Stimulated activated CD4-positive, alpha-beta T cell treated with anti-CD3 and anti-CD28 coated beads, Interleukin-2, amount 100 ng/mL, for 4 hours (primary cell): ENCODE measurements around the gene FNDC3B.
A peak's percentile ranks its signal among the peaks of the same experiment; 100 is the strongest.
"Not testable (repeated sequence)": the region's sequence is repeated elsewhere in the genome, so short reads cannot be mapped to it uniquely, and the experiment has no call there.

Experiments
- DNase-seq: peaks from one replicate; pipeline ENCODE4 v3.0.0-alpha.2; 2020; ENCODE audit warnings: low read depth

FNDC3B gene

GRCh38 chr3:172031996-172032395 lies 7.4 kb upstream of the FNDC3B start:
- DNase-seq = no peak

GRCh38 chr3:172033396-172033795 lies 6.0 kb upstream of the FNDC3B start:
- no peak for DNase-seq

GRCh38 chr3:172034786-172035685 lies 4.3 kb upstream of the FNDC3B start:
- DNase-seq = no peak

GRCh38 chr3:172036541-172037215 lies 2.7 kb upstream of the FNDC3B start:
- DNase-seq = no peak

- no peak for DNase-seq
Observed at GRCh38 chr3:172038798-172039435, 461 bp upstream of the FNDC3B start.

GRCh38 chr3:172040078-172040980 lies 951 bp downstream of the FNDC3B start:
- DNase-seq = peak; percentile 5

- DNase-seq = no peak
Observed at GRCh38 chr3:172040981-172041963, 1.9 kb downstream of the FNDC3B start.

- no peak for DNase-seq
Observed at GRCh38 chr3:172042136-172042662, 2.8 kb downstream of the FNDC3B start.

- DNase-seq = not testable (repeated sequence)
Observed at GRCh38 chr3:172042663-172043179, 3.3 kb downstream of the FNDC3B start.

- no peak for DNase-seq
Observed at GRCh38 chr3:172043233-172043632, 3.9 kb downstream of the FNDC3B start.

GRCh38 chr3:172043766-172044165 lies 4.4 kb downstream of the FNDC3B start:
- DNase-seq = no peak

- no peak for DNase-seq
Observed at GRCh38 chr3:172044833-172045585, 5.6 kb downstream of the FNDC3B start.

GRCh38 chr3:172046268-172046915 lies 7.0 kb downstream of the FNDC3B start:
- DNase-seq = no peak

- no peak for DNase-seq
Observed at GRCh38 chr3:172047567-172048115, 8.3 kb downstream of the FNDC3B start.

GRCh38 chr3:172048599-172048998 lies 9.2 kb downstream of the FNDC3B start:
- no peak for DNase-seq

- no peak for DNase-seq
Observed at GRCh38 chr3:172051310-172051956, 12.1 kb downstream of the FNDC3B start.

- DNase-seq = no peak
Observed at GRCh38 chr3:172051957-172052354, 12.6 kb downstream of the FNDC3B start.

GRCh38 chr3:172052405-172052804 lies 13.0 kb downstream of the FNDC3B start:
- no peak for DNase-seq
